Peyer's patch (tissue), 4 donors: ENCODE data around the gene F2. TPM values are rescaled to one million over a fixed set of nuclear protein-coding genes. Genes with fewer than 3 reads are reported as not detected.

Experiments
- DNase-seq, 3 donors: peaks; one replicate each; pipeline ENCODE4 v3.0.0-alpha.2; 2017 to 2019
- H3K27ac ChIP-seq, 4 donors: fragments of 200-600 bp; sonication (generic); one replicate each; pipeline ENCODE4 v1.5.1; 2016 to 2019
- H3K27me3 ChIP-seq, 2 donors: fragments of 200-600 bp; sonication (generic); one replicate each; pipeline ENCODE4 v1.5.1; 2019
- H3K36me3 ChIP-seq, 3 donors: fragments of 200-600 bp; sonication (generic); one replicate each; pipeline ENCODE4 v1.5.1; 2016 to 2019
- H3K4me1 ChIP-seq, 4 donors: fragments of 200-600 bp; sonication (generic); one replicate each; pipeline ENCODE4 v1.5.1; 2016 to 2019
- H3K4me3 ChIP-seq, 4 donors: fragments of 200-600 bp; sonication (generic); 1 replicate in 3 of 4; 2 replicates in 1 of 4; pipeline ENCODE4 v1.5.1; 2016 to 2019; ENCODE audit warnings: mild to moderate bottlenecking in 1 of 4
- H3K9me3 ChIP-seq, 4 donors: fragments of 200-600 bp; sonication (generic); one replicate each; pipeline ENCODE4 v1.5.1; 2016 to 2019; ENCODE audit warnings: mild to moderate bottlenecking in 1 of 4
- CTCF ChIP-seq, 6 experiments: fragments of 450-650 bp in 4 of 6; fragments of 200-600 bp in 2 of 6; sonication (generic) in 1 of 6; IDR thresholded peaks; one replicate each; pipeline ENCODE4 v1.5.1; 2017 to 2019; ENCODE audit warnings: antibody characterized with exemption in 6 of 6, mild to moderate bottlenecking in 3 of 6, moderate library complexity in 1 of 6
- POLR2A ChIP-seq, 2 donors: fragments of 450-650 bp; IDR thresholded peaks; one replicate each; pipeline ENCODE4 v1.5.1; 2017; ENCODE audit warnings: antibody characterized with exemption in 2 of 2, mild to moderate bottlenecking in 2 of 2, moderate library complexity in 2 of 2
- total RNA-seq, 4 donors: library from RNA; depleted of rRNA; stranded (reverse); fragments of >200 nt; gene quantifications; one replicate each; pipeline ENCODE4 v1.1.0, GENCODE V29; 2016

The F2 gene
- total RNA-seq, 4 donors from 2014 or later: 0.53 TPM; not detected in 3

- H3K36me3 ChIP-seq: peaks cover 0 to 82% (median 0%) of the 10 kb centered on the region in 3 donors
- no peaks in the 10 kb centered on the region for H3K9me3 ChIP-seq
- H3K27me3 ChIP-seq: no peaks in the 10 kb centered on the region
- H3K4me3 ChIP-seq: no peak overlapping the region
- no peak overlapping the region for H3K27ac ChIP-seq
- no peaks in the 10 kb centered on the region for H3K4me1 ChIP-seq
- TF ChIP-seq POLR2A (IDR thresholded peaks at IDR 0.05) (no peak), CTCF (IDR thresholded peaks at IDR 0.05) (no peak)
- no peak for DNase-seq
These were observed 26.3 kb downstream of the F2 start for GRCh38 chr11:46745328-46745727.

- H3K4me1 ChIP-seq: no peaks in the 10 kb centered on the region
- no peak for DNase-seq
- H3K36me3 ChIP-seq: peaks cover 0 to 88% (median 0%) of the 10 kb centered on the region in 3 donors
- no peaks in the 10 kb centered on the region for H3K9me3 ChIP-seq
- H3K27me3 ChIP-seq: no peaks in the 10 kb centered on the region
- no peak overlapping the region for H3K27ac ChIP-seq
- TF ChIP-seq POLR2A (IDR thresholded peaks at IDR 0.05) (no peak), CTCF (IDR thresholded peaks at IDR 0.05) (no peak)
- no peak overlapping the region for H3K4me3 ChIP-seq
These were observed 27.0 kb downstream of the F2 start for GRCh38 chr11:46745995-46746394.

GRCh38 chr11:46747150-46747549, 28.1 kb downstream of the F2 start:
- no peaks in the 10 kb centered on the region for H3K9me3 ChIP-seq
- H3K27ac ChIP-seq: no peak overlapping the region
- no peaks in the 10 kb centered on the region for H3K27me3 ChIP-seq
- no peaks in the 10 kb centered on the region for H3K4me1 ChIP-seq
- H3K4me3 ChIP-seq: no peak overlapping the region
- no peak for DNase-seq
- TF ChIP-seq POLR2A (IDR thresholded peaks at IDR 0.05) (no peak), CTCF (IDR thresholded peaks at IDR 0.05) (no peak)
- peaks cover 0 to 97% (median 0%) of the 10 kb centered on the region in 3 donors for H3K36me3 ChIP-seq

- Histone ChIP-seq H3K9me3 (no peaks in the 10 kb centered on the region), H3K27me3 (no peaks in the 10 kb centered on the region), H3K27ac (no peak overlapping the region), H3K36me3 (peaks cover 0 to 96% (median 0%) of the 10 kb centered on the region in 3 donors), H3K4me3 (no peak overlapping the region), H3K4me1 (no peaks in the 10 kb centered on the region)
- DNase-seq: no peak
- TF ChIP-seq CTCF (IDR thresholded peaks at IDR 0.05) (no peak), POLR2A (IDR thresholded peaks at IDR 0.05) (no peak)
These were observed 36.9 kb downstream of the F2 start for GRCh38 chr11:46755962-46756361.

GRCh38 chr11:46759196-46759595, 40.2 kb downstream of the F2 start:
- Histone ChIP-seq H3K27me3 (no peaks in the 10 kb centered on the region), H3K36me3 (peaks cover 0 to 98% (median 0%) of the 10 kb centered on the region in 3 donors), H3K4me1 (no peaks in the 10 kb centered on the region), H3K27ac (no peak overlapping the region), H3K9me3 (no peaks in the 10 kb centered on the region), H3K4me3 (no peak overlapping the region)
- no peak for DNase-seq
- TF ChIP-seq CTCF (IDR thresholded peaks at IDR 0.05): no peak
- TF ChIP-seq POLR2A (IDR thresholded peaks at IDR 0.05): no peak
